CD4-positive, alpha-beta T cell treated with Interleukin-17A for 4 hours (primary cell): Measurements from ENCODE around the gene CYP24A1.
"Not testable (repeated sequence)": the region's sequence is repeated elsewhere in the genome, so short reads cannot be mapped to it uniquely, and the experiment has no call there.

ENCODE experiments used
- DNase-seq: peaks from one replicate; pipeline ENCODE4 v3.0.0-alpha.2; 2020; ENCODE audit warnings: mixed read lengths

The CYP24A1 gene

GRCh38 chr20:54132612-54133433, 41.0 kb downstream of the CYP24A1 start:
- no peak for DNase-seq

- no peak for DNase-seq
Measured at GRCh38 chr20:54131675-54132611, 41.8 kb downstream of the CYP24A1 start.

GRCh38 chr20:54131125-54131524, 42.7 kb downstream of the CYP24A1 start:
- not testable (repeated sequence) for DNase-seq

- no peak for DNase-seq
Measured at GRCh38 chr20:54129350-54129749, 44.4 kb downstream of the CYP24A1 start.

GRCh38 chr20:54127855-54128574, 45.8 kb downstream of the CYP24A1 start:
- no peak for DNase-seq

- DNase-seq: no peak
Measured at GRCh38 chr20:54126806-54127655, 46.8 kb downstream of the CYP24A1 start.

GRCh38 chr20:54126328-54126727, 47.5 kb downstream of the CYP24A1 start:
- DNase-seq: not testable (repeated sequence)

GRCh38 chr20:54123587-54124180, 50.1 kb downstream of the CYP24A1 start:
- no peak for DNase-seq

GRCh38 chr20:54122681-54123586, 50.9 kb downstream of the CYP24A1 start:
- no peak for DNase-seq

- no peak for DNase-seq
Measured at GRCh38 chr20:54122189-54122588, 51.6 kb downstream of the CYP24A1 start.

- DNase-seq: no peak
Measured at GRCh38 chr20:54119744-54120143, 54.0 kb downstream of the CYP24A1 start.

- no peak for DNase-seq
Measured at GRCh38 chr20:54118220-54119001, 55.4 kb downstream of the CYP24A1 start.

- DNase-seq: no peak
Measured at GRCh38 chr20:54116550-54117235, 57.1 kb downstream of the CYP24A1 start.

- DNase-seq: no peak
Measured at GRCh38 chr20:54115172-54115854, 58.5 kb downstream of the CYP24A1 start.

- no peak for DNase-seq
Measured at GRCh38 chr20:54114109-54114508, 59.7 kb downstream of the CYP24A1 start.

- no peak for DNase-seq
Measured at GRCh38 chr20:54113566-54113965, 60.2 kb downstream of the CYP24A1 start.

GRCh38 chr20:54112221-54112884, 61.4 kb downstream of the CYP24A1 start:
- DNase-seq: no peak

GRCh38 chr20:54111460-54111859, 62.3 kb downstream of the CYP24A1 start:
- DNase-seq: no peak
